ENCODE data around the gene IL17D.

GRCh38 chr13:20719783-20720182 lies 16.3 kb downstream of the IL17D start:
- TF ChIP-seq ZNF274 (IDR thresholded peaks at IDR 0.05; ENCODE audit: low read depth, low read length), result no peak
- no peak for TF ChIP-seq YY1 (IDR thresholded peaks at IDR 0.05; ENCODE audit: insufficient read depth, insufficient read length)
- no peak for TF ChIP-seq SUZ12 (IDR thresholded peaks at IDR 0.05; ENCODE audit: extremely low read depth, insufficient read depth, insufficient read length)

Measured in NT2/D1 (cell line).